HL-60 (cell line): ENCODE results near the gene EYS.
"Not testable (repeated sequence)": the region's sequence is repeated elsewhere in the genome, so short reads cannot be mapped to it uniquely, and the experiment has no call there.

Experiments
- DNase-seq, 2 experiments: peaks; one replicate each; pipeline ENCODE4 v3.0.0-alpha.2; 2010 to 2020; ENCODE audit warnings: low read depth in 1 of 2, low spot score in 1 of 2
- H3K27ac ChIP-seq: fragments of 250-450 bp; sonication (Bioruptor Pico); replicated peaks from 2 replicates; pipeline ENCODE4 v1.5.1; 2020; ENCODE audit warnings: mild to moderate bottlenecking, moderate library complexity
- H3K27me3 ChIP-seq: fragments of 250-450 bp; sonication (Bioruptor Pico); 2 replicates; pipeline ENCODE4 v1.5.1; 2021; ENCODE audit warnings: mild to moderate bottlenecking, moderate library complexity; ENCODE audit not compliant: insufficient read depth, poor library complexity, severe bottlenecking
- H3K4me3 ChIP-seq: replicated peaks from 2 replicates; pipeline ENCODE4 v1.5.1; 2011; ENCODE audit warnings: mild to moderate bottlenecking, control low read depth, low read length; ENCODE audit not compliant: insufficient read depth
- GABPA ChIP-seq: IDR thresholded peaks from 2 replicates; pipeline ENCODE4 v1.6.1; 2012; ENCODE audit warnings: low read depth
- POLR2AphosphoS5 ChIP-seq: IDR thresholded peaks from 2 replicates; pipeline ENCODE4 v1.6.1; 2012; ENCODE audit warnings: low read depth
- SPI1 ChIP-seq: IDR thresholded peaks from 2 replicates; pipeline ENCODE4 v1.6.1; 2012; ENCODE audit warnings: low read depth, mild to moderate bottlenecking, borderline replicate concordance
- TF ChIP-seq, protein P1 (sequence below): IDR thresholded peaks from one replicate; pipeline ENCODE4 v1.5.1; 2011; ENCODE audit warnings: low read length, control low read depth, inconsistent platforms; ENCODE audit not compliant: insufficient read depth
- TF ChIP-seq, protein P2 (sequence below): IDR thresholded peaks from 2 replicates; pipeline ENCODE4 v1.6.1; 2012; ENCODE audit warnings: low read depth; ENCODE audit not compliant: insufficient replicate concordance

The EYS gene

DNA sequence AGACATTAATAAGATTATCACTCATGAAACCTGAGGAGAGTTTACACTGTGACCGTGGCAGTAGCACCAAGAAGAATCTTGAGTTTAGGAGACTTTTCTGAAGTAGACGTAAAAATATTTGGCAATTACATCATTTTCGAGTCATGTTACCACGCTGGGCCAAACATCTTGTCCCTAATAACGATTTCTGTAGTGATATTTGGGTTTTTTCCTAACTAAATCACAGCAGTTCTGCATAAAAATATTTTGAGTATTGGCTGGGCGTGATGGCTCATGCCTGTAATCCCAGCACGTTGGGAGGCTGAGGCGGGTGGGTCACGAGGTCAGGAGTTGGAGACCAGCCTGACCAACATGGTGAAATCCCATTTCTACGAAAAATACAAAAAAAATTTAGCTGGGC lies 1809.1 kb downstream of the EYS start:
- DNase-seq: no peak
- Histone ChIP-seq H3K27me3 (no peaks in the 10 kb centered on the region), H3K27ac (no peak overlapping the region), H3K4me3 (no peak overlapping the region)
- no peak for TF ChIP-seq SPI1
- TF ChIP-seq, protein P1, sequence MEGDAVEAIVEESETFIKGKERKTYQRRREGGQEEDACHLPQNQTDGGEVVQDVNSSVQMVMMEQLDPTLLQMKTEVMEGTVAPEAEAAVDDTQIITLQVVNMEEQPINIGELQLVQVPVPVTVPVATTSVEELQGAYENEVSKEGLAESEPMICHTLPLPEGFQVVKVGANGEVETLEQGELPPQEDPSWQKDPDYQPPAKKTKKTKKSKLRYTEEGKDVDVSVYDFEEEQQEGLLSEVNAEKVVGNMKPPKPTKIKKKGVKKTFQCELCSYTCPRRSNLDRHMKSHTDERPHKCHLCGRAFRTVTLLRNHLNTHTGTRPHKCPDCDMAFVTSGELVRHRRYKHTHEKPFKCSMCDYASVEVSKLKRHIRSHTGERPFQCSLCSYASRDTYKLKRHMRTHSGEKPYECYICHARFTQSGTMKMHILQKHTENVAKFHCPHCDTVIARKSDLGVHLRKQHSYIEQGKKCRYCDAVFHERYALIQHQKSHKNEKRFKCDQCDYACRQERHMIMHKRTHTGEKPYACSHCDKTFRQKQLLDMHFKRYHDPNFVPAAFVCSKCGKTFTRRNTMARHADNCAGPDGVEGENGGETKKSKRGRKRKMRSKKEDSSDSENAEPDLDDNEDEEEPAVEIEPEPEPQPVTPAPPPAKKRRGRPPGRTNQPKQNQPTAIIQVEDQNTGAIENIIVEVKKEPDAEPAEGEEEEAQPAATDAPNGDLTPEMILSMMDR: no peak
- no peak for TF ChIP-seq GABPA

DNA sequence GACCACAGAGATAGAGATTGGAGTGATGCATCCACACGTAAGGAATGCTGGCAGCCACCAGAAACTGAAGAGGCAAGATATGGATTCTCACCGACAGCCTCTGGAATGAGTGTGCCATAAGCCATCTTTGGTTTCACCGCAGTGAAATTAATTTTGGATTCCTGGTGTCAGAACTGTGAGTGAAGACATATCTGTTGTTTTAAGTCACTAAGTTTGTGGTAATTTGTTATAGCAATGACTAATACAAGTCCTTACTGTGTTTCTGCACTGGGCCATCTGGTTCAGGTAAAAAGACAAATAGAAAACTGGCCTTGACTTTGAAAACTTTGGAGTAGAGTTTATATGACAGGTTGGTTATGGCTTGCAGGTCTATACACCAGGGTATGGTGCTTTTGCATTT lies 1809.6 kb downstream of the EYS start:
- no peak for DNase-seq
- TF ChIP-seq POLR2AphosphoS5: no peak
- no peak for TF ChIP-seq GABPA
- TF ChIP-seq, protein P2, sequence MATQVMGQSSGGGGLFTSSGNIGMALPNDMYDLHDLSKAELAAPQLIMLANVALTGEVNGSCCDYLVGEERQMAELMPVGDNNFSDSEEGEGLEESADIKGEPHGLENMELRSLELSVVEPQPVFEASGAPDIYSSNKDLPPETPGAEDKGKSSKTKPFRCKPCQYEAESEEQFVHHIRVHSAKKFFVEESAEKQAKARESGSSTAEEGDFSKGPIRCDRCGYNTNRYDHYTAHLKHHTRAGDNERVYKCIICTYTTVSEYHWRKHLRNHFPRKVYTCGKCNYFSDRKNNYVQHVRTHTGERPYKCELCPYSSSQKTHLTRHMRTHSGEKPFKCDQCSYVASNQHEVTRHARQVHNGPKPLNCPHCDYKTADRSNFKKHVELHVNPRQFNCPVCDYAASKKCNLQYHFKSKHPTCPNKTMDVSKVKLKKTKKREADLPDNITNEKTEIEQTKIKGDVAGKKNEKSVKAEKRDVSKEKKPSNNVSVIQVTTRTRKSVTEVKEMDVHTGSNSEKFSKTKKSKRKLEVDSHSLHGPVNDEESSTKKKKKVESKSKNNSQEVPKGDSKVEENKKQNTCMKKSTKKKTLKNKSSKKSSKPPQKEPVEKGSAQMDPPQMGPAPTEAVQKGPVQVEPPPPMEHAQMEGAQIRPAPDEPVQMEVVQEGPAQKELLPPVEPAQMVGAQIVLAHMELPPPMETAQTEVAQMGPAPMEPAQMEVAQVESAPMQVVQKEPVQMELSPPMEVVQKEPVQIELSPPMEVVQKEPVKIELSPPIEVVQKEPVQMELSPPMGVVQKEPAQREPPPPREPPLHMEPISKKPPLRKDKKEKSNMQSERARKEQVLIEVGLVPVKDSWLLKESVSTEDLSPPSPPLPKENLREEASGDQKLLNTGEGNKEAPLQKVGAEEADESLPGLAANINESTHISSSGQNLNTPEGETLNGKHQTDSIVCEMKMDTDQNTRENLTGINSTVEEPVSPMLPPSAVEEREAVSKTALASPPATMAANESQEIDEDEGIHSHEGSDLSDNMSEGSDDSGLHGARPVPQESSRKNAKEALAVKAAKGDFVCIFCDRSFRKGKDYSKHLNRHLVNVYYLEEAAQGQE: no peak
- TF ChIP-seq, protein P1: no peak
- TF ChIP-seq SPI1: no peak
- Histone ChIP-seq H3K27ac (no peak overlapping the region), H3K27me3 (no peaks in the 10 kb centered on the region), H3K4me3 (no peak overlapping the region)

DNA sequence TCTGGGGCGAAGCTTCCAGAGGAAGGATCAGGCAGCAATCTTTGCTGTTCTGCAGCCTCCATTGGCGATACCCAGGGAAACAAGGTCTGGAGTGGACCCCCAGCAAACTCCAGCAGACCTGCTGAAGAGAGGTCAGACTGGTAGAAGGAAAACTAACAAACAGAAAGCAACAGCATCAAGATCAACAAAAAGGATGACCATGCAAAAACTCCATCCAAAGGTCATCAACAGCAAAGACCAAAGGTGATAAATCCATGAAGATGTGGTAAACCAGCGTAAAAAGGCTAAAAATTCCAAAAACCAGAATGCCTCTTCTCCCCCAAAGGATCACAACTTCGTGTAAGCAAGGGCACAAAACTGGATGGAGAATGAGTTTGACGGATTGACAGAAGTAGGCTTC lies 1818.6 kb downstream of the EYS start:
- H3K4me3 ChIP-seq: no peak overlapping the region
- H3K27me3 ChIP-seq: no peaks in the 10 kb centered on the region
- no peak for TF ChIP-seq GABPA
- TF ChIP-seq, protein P1: no peak
- no peak for TF ChIP-seq POLR2AphosphoS5
- TF ChIP-seq SPI1: no peak
- TF ChIP-seq, protein P2: no peak

DNA sequence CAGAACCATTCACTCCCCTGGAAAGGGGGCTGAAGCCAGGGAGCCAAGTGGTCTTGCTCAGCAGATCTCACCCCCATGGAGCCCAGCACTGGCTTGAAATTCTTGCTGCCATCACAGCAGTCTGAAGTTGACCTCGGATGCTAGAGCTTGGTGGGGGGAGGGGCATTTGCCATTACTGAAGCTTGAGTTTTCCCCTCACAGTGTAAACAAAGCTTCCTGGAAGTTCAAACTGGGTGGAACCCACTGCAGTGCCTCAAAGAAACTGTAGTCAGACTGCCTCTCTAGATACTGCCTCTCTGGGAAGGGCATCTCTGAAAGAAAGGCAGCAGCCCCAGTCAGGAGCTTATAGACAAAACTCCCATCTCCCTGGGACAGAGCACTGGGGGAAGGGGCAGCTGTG lies 1819.2 kb downstream of the EYS start:
- not testable (repeated sequence) for H3K27me3 ChIP-seq, DNase-seq, H3K4me3 ChIP-seq, H3K27ac ChIP-seq

More for the DNA sequence above, 1818.6 kb downstream of the EYS start:
- no peak for DNase-seq
- H3K27ac ChIP-seq: no peak overlapping the region
